ENCODE results near the gene PXT1. TPM values are rescaled to one million over a fixed set of nuclear protein-coding genes. Genes with fewer than 3 reads are reported as not detected.

PXT1 gene
- total and polyA plus RNA-seq, 9 of the 15 experiments (the other 6 are each of a cell fraction or from before 2014, with no cell fraction given), result 0.09 to 0.11 (median 0.10) TPM; not detected in 5

DNA sequence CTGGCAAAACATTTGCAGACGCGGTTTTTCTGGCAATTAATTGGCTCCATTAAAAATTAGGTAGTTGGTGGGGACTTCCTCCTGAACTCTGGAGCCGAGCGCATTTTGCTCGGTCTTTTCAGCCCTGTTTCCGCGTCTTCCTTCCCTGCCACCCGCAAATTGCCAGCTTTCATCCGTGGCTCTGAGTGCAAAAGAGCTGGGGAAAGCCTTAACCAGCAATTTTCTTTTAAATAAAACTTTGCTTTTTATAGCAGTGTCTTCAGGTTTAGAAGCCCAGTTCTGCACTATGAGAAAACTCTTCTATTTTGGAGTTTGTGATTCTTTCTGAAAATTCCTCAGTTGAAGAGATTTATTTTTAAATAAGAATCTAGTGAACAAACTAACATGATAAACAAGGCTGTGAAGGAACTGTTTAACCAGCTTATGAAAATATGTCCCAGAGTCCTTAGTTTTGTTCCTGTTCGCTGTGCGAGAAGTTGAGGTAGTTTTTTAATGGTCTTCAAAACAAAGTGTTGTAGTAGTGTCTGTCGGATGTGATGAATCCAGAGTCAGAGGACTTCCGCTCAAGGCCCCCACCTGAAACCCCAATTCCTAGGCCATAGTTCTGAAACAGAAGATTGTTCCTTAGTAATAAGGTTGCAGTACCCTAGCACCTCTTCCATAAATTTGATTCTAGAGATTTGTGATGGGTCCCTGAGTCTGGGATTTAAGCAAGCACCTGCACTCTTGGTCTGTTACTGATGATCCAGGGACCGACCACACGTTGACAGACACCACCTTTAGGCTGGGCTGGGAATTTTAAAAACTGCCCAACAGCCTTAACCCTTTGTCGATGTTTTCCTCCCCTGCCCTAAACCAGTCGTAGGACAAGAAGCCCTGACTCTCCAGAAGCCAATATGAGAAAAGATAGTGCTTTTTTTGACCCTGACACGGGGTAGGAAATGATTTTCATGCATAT lies 1.1 kb upstream of the PXT1 start (continued):
- TF ChIP-seq HSF4 (CRISPR knock-in tag; IDR thresholded peaks at IDR 0.05; ENCODE audit: borderline replicate concordance), result no peak
- no peak for TF ChIP-seq ZNF311 (CRISPR knock-in tag; IDR thresholded peaks at IDR 0.05)
- no peak for TF ChIP-seq ZNF444 (CRISPR knock-in tag; IDR thresholded peaks at IDR 0.05)
- no peak for TF ChIP-seq MAFK (IDR thresholded peaks at IDR 0.05; ENCODE audit: low read length)
- TF ChIP-seq ZNF146 (CRISPR knock-in tag; IDR thresholded peaks at IDR 0.05; ENCODE audit: unreplicated experiment), result no peak
- no peak for TF ChIP-seq PRPF4 (IDR thresholded peaks at IDR 0.05; ENCODE audit: insufficient read depth, low read depth, low read length, poor library complexity, severe bottlenecking)
- no peak for TF ChIP-seq CAMTA2 (CRISPR knock-in tag; conservative IDR thresholded peaks at IDR 0.05)
- no peak for TF ChIP-seq RBM15 (IDR thresholded peaks at IDR 0.05; ENCODE audit: insufficient read depth, low read length)
- no peak for TF ChIP-seq HMGN3 (IDR thresholded peaks at IDR 0.05; ENCODE audit: borderline replicate concordance, extremely low read depth, insufficient read length, low read depth, low read length)
- TF ChIP-seq HDAC1 (IDR thresholded peaks at IDR 0.05), result peak in 1 of 2 experiments; percentile 56; a peak in 1 of 4 replicates
- TF ChIP-seq POLR3A (IDR thresholded peaks at IDR 0.05; ENCODE audit: borderline replicate concordance, extremely low read depth, insufficient read depth, insufficient read length), result no peak
- TF ChIP-seq, protein P1, sequence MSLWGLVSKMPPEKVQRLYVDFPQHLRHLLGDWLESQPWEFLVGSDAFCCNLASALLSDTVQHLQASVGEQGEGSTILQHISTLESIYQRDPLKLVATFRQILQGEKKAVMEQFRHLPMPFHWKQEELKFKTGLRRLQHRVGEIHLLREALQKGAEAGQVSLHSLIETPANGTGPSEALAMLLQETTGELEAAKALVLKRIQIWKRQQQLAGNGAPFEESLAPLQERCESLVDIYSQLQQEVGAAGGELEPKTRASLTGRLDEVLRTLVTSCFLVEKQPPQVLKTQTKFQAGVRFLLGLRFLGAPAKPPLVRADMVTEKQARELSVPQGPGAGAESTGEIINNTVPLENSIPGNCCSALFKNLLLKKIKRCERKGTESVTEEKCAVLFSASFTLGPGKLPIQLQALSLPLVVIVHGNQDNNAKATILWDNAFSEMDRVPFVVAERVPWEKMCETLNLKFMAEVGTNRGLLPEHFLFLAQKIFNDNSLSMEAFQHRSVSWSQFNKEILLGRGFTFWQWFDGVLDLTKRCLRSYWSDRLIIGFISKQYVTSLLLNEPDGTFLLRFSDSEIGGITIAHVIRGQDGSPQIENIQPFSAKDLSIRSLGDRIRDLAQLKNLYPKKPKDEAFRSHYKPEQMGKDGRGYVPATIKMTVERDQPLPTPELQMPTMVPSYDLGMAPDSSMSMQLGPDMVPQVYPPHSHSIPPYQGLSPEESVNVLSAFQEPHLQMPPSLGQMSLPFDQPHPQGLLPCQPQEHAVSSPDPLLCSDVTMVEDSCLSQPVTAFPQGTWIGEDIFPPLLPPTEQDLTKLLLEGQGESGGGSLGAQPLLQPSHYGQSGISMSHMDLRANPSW (CRISPR knock-in tag; IDR thresholded peaks at IDR 0.05), result no peak
- TF ChIP-seq POU5F1 (IDR thresholded peaks at IDR 0.05; ENCODE audit: borderline replicate concordance, low read depth, low read length, partially characterized antibody), result no peak
- no peak for TF ChIP-seq ZNF445 (CRISPR knock-in tag; IDR thresholded peaks at IDR 0.05; ENCODE audit: low read depth)
- TF ChIP-seq ZNF24 (IDR thresholded peaks at IDR 0.05), result no peak
- TF ChIP-seq ATF4 (CRISPR knock-in tag; IDR thresholded peaks at IDR 0.05), result no peak
- no peak for TF ChIP-seq NCOA1 (IDR thresholded peaks at IDR 0.05; ENCODE audit: low read depth)
- TF ChIP-seq HLTF (IDR thresholded peaks at IDR 0.05), result no peak
- TF ChIP-seq IFI16 (CRISPR knock-in tag; IDR thresholded peaks at IDR 0.05), result no peak
- TF ChIP-seq FOXJ2 (tag; IDR thresholded peaks at IDR 0.05), result no peak
- TF ChIP-seq CBX1 (IDR thresholded peaks at IDR 0.05; ENCODE audit: low read depth), result no peak
- no peak for TF ChIP-seq NR2C2 (CRISPR knock-in tag; IDR thresholded peaks at IDR 0.05)
- TF ChIP-seq NR2C2 (tag; IDR thresholded peaks at IDR 0.05), result no peak
- no peak for TF ChIP-seq ID3 (CRISPR knock-in tag; IDR thresholded peaks at IDR 0.05)
- no peak for TF ChIP-seq ID3 (tag; IDR thresholded peaks at IDR 0.05)
